ENCODE measurements around the gene CCDC152. TPM values are rescaled to one million over a fixed set of nuclear protein-coding genes. Genes with fewer than 3 reads are reported as not detected.
A peak's percentile ranks its signal among the peaks of the same experiment; 100 is the strongest.

Gene CCDC152
- total RNA-seq, 1 experiment from 2014 or later = not detected

DNA sequence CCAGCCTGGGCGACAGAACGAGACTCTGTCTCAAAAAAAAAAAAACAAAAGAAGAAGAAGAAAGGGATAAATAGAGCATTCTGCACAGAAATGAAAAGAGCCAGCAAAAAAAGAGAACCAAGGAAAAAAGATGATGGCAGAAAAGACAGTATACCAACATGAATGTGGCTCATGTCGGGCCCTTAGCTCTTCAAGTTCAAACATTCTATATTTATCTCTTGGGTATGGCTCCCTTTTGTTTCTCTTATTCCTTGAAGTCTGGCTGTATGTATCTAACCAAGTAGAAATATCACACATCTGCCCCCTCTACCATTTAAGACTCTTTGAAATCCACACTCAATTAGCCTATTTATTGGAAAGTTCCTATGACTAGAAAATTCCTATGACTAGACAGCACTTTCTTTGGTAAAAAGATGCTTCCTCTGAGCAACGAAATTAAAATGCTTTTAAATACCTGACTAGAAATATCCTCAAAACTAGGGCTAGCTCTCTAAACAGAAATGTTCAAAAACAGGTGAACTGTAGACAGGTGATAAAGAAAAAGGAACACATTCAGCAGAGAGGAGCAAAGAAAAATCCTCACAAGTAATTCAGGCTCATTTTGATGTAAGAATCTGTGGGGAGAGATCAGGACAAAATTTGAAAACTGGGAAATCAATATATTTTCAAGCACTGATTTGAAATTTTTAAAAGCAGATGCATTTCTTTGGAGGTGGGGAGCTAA is 52.4 kb downstream of the CCDC152 start:
- TF ChIP-seq, protein P1, sequence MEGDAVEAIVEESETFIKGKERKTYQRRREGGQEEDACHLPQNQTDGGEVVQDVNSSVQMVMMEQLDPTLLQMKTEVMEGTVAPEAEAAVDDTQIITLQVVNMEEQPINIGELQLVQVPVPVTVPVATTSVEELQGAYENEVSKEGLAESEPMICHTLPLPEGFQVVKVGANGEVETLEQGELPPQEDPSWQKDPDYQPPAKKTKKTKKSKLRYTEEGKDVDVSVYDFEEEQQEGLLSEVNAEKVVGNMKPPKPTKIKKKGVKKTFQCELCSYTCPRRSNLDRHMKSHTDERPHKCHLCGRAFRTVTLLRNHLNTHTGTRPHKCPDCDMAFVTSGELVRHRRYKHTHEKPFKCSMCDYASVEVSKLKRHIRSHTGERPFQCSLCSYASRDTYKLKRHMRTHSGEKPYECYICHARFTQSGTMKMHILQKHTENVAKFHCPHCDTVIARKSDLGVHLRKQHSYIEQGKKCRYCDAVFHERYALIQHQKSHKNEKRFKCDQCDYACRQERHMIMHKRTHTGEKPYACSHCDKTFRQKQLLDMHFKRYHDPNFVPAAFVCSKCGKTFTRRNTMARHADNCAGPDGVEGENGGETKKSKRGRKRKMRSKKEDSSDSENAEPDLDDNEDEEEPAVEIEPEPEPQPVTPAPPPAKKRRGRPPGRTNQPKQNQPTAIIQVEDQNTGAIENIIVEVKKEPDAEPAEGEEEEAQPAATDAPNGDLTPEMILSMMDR (conservative IDR thresholded peaks at IDR 0.05; ENCODE audit: low read depth, low read length) = no peak
- TF ChIP-seq EZH2phosphoT487 (IDR thresholded peaks at IDR 0.05; ENCODE audit: borderline replicate concordance, low read length) = no peak
- TF ChIP-seq EZH2 (IDR thresholded peaks at IDR 0.05; ENCODE audit: low read length, unreplicated experiment) = no peak

GRCh38 chr5:42810834-42811590 is 54.4 kb downstream of the CCDC152 start:
- BruUV-seq (replicated peaks) = TSS peak; percentile 93
- peaks cover 8% of the 10 kb centered on the region for H3K4me1 ChIP-seq (ENCODE audit: insufficient read depth, low read length)
- H3K9me2 ChIP-seq (replicated peaks; ENCODE audit: low read length) = no peaks in the 10 kb centered on the region
- peak overlapping the region; percentile 55; the same call in 1 of the 2 replicates for H3K4me2 ChIP-seq (ENCODE audit: low read length)
- peak overlapping the region; percentile 76; the same call in 1 of the 2 replicates for H2AFZ ChIP-seq (ENCODE audit: low read length)
- no peaks in the 10 kb centered on the region for H3K79me2 ChIP-seq (ENCODE audit: low read length)
- no peaks in the 10 kb centered on the region for H3K9me3 ChIP-seq (ENCODE audit: low read length)
- ChIA-PET CTCF (no interaction called here), POLR2A (ENCODE audit: unreplicated experiment) (no interaction called here)
- no peaks in the 10 kb centered on the region for H3F3A ChIP-seq (ENCODE audit: low read length, unreplicated experiment)
- TF ChIP-seq, protein P1 (conservative IDR thresholded peaks at IDR 0.05; ENCODE audit: low read depth, low read length) = no peak
- TF ChIP-seq EZH2 (IDR thresholded peaks at IDR 0.05; ENCODE audit: low read length, unreplicated experiment) (no peak), EZH2phosphoT487 (IDR thresholded peaks at IDR 0.05; ENCODE audit: borderline replicate concordance, low read length) (no peak)
- H3K9ac ChIP-seq (ENCODE audit: low read length) = no peak overlapping the region
- no peak overlapping the region for H3K4me3 ChIP-seq (ENCODE audit: low read length)
- no peak for DNase-seq
- intact Hi-C loops (cut with micrococcal nuclease) = no loop called here
- no peaks in the 10 kb centered on the region for H4K20me1 ChIP-seq (ENCODE audit: low read length)
- no peaks in the 10 kb centered on the region for H3K36me3 ChIP-seq (ENCODE audit: low read depth, low read length)
- no peak for ATAC-seq
- no peak overlapping the region for H3K27ac ChIP-seq (ENCODE audit: low read length)
- no peaks in the 10 kb centered on the region for H3K27me3 ChIP-seq (ENCODE audit: low read length)

More for the DNA sequence above, 52.4 kb downstream of the CCDC152 start:
- BruUV-seq (replicated peaks) = no TSS peak
- Histone ChIP-seq H3K9me2 (replicated peaks; ENCODE audit: low read length) (no peaks in the 10 kb centered on the region), H3K79me2 (ENCODE audit: low read length) (no peaks in the 10 kb centered on the region), H3K27ac (ENCODE audit: low read length) (no peak overlapping the region), H3F3A (ENCODE audit: low read length, unreplicated experiment) (no peaks in the 10 kb centered on the region), H3K27me3 (ENCODE audit: low read length) (no peaks in the 10 kb centered on the region), H3K4me1 (ENCODE audit: insufficient read depth, low read length) (peaks cover 8% of the 10 kb centered on the region), H3K4me2 (ENCODE audit: low read length) (no peak overlapping the region), H4K20me1 (ENCODE audit: low read length) (no peaks in the 10 kb centered on the region), H3K4me3 (ENCODE audit: low read length) (no peak overlapping the region), H2AFZ (ENCODE audit: low read length) (no peak overlapping the region), H3K36me3 (ENCODE audit: low read depth, low read length) (no peaks in the 10 kb centered on the region), H3K9me3 (ENCODE audit: low read length) (no peaks in the 10 kb centered on the region), H3K9ac (ENCODE audit: low read length) (no peak overlapping the region)
- DNase-seq = no peak
- POLR2A ChIA-PET (ENCODE audit: unreplicated experiment) = no interaction called here
- CTCF ChIA-PET = no interaction called here
- intact Hi-C loops (cut with micrococcal nuclease) = no loop called here
- ATAC-seq = no peak
